SK-N-SH treated with all-trans-retinoic acid at 6 μM for 48 hours (cell line): ENCODE measurements around the gene PGM5.

Experiments
- ATAC-seq: fragments of 200-7000 bp; cut with Tn5 transposase; 3 replicates; pipeline ENCODE4 v1.9.1; 2020; ENCODE audit warnings: mild to moderate bottlenecking, moderate library complexity
- ARNTL ChIP-seq: fragments of 450-650 bp; formaldehyde crosslinking; IDR thresholded peaks from 2 replicates; pipeline ENCODE4 v1.5.0; 2020; ENCODE audit warnings: low read depth, mild to moderate bottlenecking, moderate library complexity, borderline replicate concordance
- BACH2 ChIP-seq: fragments of 250-450 bp; sonication (Bioruptor Pico); IDR thresholded peaks from 2 replicates; pipeline ENCODE4 v1.9.0; 2021; ENCODE audit warnings: mild to moderate bottlenecking, borderline replicate concordance
- CSDC2 ChIP-seq: fragments of 250-450 bp; sonication (Bioruptor Pico); IDR thresholded peaks from 2 replicates; pipeline ENCODE4 v1.5.0; 2020; ENCODE audit warnings: mild to moderate bottlenecking, moderate library complexity
- ESRRG ChIP-seq: fragments of 250-450 bp; sonication (Bioruptor Pico); IDR thresholded peaks from 2 replicates; pipeline ENCODE4 v1.6.1; 2021; ENCODE audit warnings: mild to moderate bottlenecking
- GLIS3 ChIP-seq: fragments of 250-450 bp; sonication (Bioruptor Pico); IDR thresholded peaks from 2 replicates; pipeline ENCODE4 v1.5.0; 2020; ENCODE audit warnings: mild to moderate bottlenecking, moderate library complexity
- ISL1 ChIP-seq: fragments of 250-450 bp; sonication (Bioruptor Pico); IDR thresholded peaks from 2 replicates; pipeline ENCODE4 v2.1.2; 2022; ENCODE audit warnings: mild to moderate bottlenecking, moderate library complexity
- PPARA ChIP-seq: fragments of 250-450 bp; sonication (Bioruptor Pico); IDR thresholded peaks from 2 replicates; pipeline ENCODE4 v1.5.0; 2020; ENCODE audit warnings: mild to moderate bottlenecking, borderline replicate concordance
- RARB ChIP-seq: fragments of 250-450 bp; sonication (Bioruptor Pico); IDR thresholded peaks from 2 replicates; pipeline ENCODE4 v1.8.0; 2021; ENCODE audit warnings: mild to moderate bottlenecking, moderate library complexity
- SNAI2 ChIP-seq: fragments of 250-450 bp; sonication (Bioruptor Pico); IDR thresholded peaks from 2 replicates; pipeline ENCODE4 v1.5.0; 2020; ENCODE audit warnings: mild to moderate bottlenecking, moderate library complexity
- TOX ChIP-seq: fragments of 250-450 bp; sonication (Bioruptor Pico); IDR thresholded peaks from 2 replicates; pipeline ENCODE4 v1.8.0; 2021; ENCODE audit warnings: mild to moderate bottlenecking, moderate library complexity, borderline replicate concordance
- ZC3H10 ChIP-seq: fragments of 250-450 bp; sonication (Bioruptor Pico); IDR thresholded peaks from 2 replicates; pipeline ENCODE4 v1.5.1; 2021; ENCODE audit warnings: mild to moderate bottlenecking, moderate library complexity
- ZFP3 ChIP-seq: fragments of 250-450 bp; sonication (Bioruptor Pico); IDR thresholded peaks from 2 replicates; pipeline ENCODE4 v1.5.0; 2020; ENCODE audit warnings: mild to moderate bottlenecking, moderate library complexity
- ZFP30 ChIP-seq: fragments of 450-650 bp; formaldehyde crosslinking; IDR thresholded peaks from 2 replicates; pipeline ENCODE4 v1.5.0; 2022; ENCODE audit warnings: mild to moderate bottlenecking, moderate library complexity
- TF ChIP-seq, protein P1 (sequence below): fragments of 250-450 bp; sonication (Bioruptor Pico); IDR thresholded peaks from 2 replicates; pipeline ENCODE4 v1.5.1; 2021; ENCODE audit warnings: mild to moderate bottlenecking, moderate library complexity
- TF ChIP-seq, protein P2 (sequence below): fragments of 250-450 bp; sonication (Bioruptor Pico); IDR thresholded peaks from 2 replicates; pipeline ENCODE4 v1.5.1; 2020; ENCODE audit warnings: low read depth, mild to moderate bottlenecking, moderate library complexity
- TF ChIP-seq, protein P3 (sequence below): fragments of 250-450 bp; sonication (Bioruptor Pico); IDR thresholded peaks from 2 replicates; pipeline ENCODE4 v1.5.0; 2020; ENCODE audit warnings: mild to moderate bottlenecking, moderate library complexity

The PGM5 gene

DNA sequence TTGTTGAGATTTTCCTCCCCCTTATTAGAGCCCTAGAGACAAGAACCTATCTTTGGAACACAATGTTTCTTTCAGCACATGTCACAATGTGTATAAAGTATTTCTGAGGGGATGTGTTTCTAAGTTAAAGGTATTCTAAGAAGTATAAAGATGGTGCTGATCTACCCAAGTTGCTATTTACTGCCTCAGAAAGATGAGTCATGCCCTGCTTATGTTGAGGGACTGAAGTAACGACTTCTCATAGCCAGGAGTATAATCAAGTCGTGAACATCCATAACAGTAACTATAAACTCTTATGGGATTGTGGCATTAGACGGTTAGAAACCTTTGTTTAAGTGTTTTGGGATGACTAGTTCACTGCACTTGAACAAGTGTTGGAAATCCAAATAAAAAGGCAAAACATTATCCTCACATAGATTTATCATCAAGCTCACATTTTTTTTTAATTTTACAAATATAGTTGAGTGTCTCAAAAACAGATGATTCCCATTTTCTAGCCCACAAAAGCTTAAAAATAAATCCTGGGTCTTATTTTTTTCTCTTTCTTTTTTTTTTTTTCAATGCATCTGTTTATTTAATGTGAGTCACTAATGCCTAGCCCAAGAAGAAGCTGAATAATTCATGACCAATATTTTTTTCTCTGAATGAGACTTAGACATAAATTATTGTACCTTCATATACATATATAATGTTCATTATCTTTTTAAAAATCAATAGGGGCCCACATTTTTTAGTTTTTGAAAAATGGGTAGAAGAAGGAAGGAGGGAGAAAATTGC is 196.5 kb downstream of the PGM5 start:
- no peak for TF ChIP-seq ISL1 (CRISPR knock-in tag)
- ATAC-seq = no peak

DNA sequence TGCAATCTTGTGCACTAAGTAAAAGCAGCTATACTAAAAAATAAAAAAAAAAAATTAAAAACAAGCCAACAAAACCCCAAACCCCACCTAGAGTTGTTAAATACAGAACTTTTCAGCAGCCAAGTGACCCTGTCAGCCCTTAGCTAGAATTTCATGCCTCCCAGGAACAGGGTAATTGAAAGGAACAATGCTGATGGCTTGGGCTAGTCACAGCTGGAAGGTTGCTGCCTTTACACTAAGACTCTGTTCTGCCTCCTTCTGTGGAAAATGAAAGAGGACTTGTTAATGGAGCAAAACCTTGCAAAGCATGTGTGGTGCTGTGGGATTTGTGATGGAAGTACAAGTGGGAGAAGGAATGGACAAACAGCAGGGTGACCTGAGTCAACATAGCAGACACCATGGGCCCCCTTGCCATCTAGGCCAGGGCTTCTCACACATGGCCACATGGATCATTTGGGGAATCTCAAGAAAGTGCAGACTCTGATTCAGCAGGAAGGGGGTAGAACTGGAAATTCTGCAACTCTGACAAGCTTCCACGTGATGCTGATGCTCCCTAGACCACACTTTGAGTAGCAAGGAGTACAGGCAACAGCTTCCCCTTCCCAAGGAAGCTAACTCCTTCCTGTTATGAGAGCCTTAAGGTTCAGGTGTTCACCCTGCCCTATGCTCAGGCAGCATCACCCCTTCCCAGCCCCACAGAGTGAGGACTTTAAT is 199.2 kb downstream of the PGM5 start:
- no peak for TF ChIP-seq ESRRG
- no peak for TF ChIP-seq TOX (CRISPR knock-in tag)
- TF ChIP-seq ZC3H10 (CRISPR knock-in tag) = no peak
- TF ChIP-seq SNAI2 (CRISPR knock-in tag) = no peak
- TF ChIP-seq, protein P1, sequence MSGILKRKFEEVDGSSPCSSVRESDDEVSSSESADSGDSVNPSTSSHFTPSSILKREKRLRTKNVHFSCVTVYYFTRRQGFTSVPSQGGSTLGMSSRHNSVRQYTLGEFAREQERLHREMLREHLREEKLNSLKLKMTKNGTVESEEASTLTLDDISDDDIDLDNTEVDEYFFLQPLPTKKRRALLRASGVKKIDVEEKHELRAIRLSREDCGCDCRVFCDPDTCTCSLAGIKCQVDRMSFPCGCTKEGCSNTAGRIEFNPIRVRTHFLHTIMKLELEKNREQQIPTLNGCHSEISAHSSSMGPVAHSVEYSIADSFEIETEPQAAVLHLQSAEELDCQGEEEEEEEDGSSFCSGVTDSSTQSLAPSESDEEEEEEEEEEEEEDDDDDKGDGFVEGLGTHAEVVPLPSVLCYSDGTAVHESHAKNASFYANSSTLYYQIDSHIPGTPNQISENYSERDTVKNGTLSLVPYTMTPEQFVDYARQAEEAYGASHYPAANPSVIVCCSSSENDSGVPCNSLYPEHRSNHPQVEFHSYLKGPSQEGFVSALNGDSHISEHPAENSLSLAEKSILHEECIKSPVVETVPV = no peak
- no peak for TF ChIP-seq ARNTL (CRISPR knock-in tag)
- TF ChIP-seq PPARA (CRISPR knock-in tag) = no peak
- no peak for TF ChIP-seq BACH2 (CRISPR knock-in tag)
- no peak for TF ChIP-seq ZFP3 (CRISPR knock-in tag)
- TF ChIP-seq, protein P2, sequence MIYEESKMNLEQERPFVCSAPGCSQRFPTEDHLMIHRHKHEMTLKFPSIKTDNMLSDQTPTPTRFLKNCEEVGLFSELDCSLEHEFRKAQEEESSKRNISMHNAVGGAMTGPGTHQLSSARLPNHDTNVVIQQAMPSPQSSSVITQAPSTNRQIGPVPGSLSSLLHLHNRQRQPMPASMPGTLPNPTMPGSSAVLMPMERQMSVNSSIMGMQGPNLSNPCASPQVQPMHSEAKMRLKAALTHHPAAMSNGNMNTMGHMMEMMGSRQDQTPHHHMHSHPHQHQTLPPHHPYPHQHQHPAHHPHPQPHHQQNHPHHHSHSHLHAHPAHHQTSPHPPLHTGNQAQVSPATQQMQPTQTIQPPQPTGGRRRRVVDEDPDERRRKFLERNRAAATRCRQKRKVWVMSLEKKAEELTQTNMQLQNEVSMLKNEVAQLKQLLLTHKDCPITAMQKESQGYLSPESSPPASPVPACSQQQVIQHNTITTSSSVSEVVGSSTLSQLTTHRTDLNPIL (CRISPR knock-in tag) = no peak
- TF ChIP-seq, protein P3, sequence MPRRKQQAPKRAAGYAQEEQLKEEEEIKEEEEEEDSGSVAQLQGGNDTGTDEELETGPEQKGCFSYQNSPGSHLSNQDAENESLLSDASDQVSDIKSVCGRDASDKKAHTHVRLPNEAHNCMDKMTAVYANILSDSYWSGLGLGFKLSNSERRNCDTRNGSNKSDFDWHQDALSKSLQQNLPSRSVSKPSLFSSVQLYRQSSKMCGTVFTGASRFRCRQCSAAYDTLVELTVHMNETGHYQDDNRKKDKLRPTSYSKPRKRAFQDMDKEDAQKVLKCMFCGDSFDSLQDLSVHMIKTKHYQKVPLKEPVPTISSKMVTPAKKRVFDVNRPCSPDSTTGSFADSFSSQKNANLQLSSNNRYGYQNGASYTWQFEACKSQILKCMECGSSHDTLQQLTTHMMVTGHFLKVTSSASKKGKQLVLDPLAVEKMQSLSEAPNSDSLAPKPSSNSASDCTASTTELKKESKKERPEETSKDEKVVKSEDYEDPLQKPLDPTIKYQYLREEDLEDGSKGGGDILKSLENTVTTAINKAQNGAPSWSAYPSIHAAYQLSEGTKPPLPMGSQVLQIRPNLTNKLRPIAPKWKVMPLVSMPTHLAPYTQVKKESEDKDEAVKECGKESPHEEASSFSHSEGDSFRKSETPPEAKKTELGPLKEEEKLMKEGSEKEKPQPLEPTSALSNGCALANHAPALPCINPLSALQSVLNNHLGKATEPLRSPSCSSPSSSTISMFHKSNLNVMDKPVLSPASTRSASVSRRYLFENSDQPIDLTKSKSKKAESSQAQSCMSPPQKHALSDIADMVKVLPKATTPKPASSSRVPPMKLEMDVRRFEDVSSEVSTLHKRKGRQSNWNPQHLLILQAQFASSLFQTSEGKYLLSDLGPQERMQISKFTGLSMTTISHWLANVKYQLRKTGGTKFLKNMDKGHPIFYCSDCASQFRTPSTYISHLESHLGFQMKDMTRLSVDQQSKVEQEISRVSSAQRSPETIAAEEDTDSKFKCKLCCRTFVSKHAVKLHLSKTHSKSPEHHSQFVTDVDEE = no peak
- TF ChIP-seq, all 23 proteins: peak for 0
- no peak for ATAC-seq

DNA sequence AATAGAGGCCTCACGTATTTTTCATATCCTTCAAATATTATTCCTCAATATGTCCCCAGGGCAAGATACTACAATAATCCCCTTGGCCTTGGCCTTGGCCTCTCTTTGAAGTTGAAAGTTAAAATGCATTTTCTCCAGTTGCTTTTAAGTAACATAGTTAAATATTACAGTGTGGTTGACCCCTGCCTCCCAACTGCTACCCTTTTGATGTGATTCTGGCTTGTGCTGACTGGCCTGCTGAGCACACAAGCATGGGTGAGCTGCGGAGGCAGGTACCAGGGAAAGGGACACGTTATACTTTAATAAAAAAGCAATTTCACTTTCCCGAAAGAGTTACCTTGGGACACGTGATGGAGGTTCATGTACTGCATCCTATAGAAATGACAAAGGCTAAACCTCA is 202.1 kb downstream of the PGM5 start:
- no peak for TF ChIP-seq GLIS3 (CRISPR knock-in tag)
- no peak for TF ChIP-seq RARB (CRISPR knock-in tag)
- TF ChIP-seq TOX (CRISPR knock-in tag) = no peak
- ATAC-seq = no peak

DNA sequence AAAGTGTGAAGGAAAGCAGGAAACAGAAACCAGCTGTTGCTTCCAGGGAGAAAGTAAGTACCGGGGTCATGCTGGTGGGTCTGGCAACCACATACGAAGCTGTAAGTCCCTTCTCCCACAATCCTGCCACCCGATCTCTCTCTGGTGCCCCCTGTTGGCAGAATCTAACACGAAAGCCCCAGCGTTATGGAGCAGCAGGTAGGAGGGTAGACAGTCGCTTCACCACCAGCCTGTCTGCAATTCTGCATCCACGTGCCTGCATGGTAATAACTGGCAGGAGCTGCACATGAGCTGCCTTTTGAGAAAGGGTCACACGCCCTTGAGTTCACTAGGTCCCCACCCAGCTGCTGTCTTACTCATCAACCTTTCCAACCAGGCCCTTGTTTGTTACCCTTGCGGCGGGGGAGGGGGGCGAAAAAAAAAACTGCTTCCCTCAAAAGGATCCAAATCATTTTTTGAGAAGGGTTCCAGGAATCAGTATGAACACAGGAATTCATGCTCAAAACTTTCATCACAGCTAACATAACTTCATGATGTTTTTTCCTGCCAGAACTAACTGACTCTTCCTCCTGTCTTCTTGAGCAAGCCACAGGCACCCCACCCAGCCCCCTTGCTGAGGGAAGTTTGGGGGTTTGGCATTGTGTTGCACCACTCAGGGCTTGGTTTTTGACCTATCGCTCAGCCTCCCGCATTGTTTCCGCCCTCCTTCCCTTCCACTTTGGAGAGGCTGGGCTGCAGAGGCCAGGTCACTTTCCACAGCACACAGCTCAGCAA is 203.8 kb downstream of the PGM5 start:
- TF ChIP-seq ZFP3 (CRISPR knock-in tag) = no peak
- ATAC-seq = peak; percentile 56; the same call in 2 of the 3 replicates

DNA sequence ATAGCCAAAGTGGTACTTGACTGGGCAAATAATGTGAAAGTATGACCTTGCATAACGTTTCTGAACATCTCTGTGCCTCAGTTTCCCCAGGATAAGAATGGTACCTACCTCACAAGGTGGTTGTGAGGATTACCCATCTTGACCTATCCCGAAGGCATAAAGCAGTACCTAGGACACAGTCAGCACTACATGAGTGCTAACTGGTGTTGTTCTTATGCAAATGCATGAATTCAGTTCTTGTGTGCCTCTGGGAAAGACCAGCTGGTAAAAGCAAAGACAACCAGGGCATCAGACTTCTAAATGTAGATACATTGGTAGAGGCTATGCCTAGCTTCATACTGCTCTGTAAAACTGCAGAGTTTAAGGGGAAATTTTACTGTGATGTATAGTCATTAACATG is 206.1 kb downstream of the PGM5 start:
- TF ChIP-seq ESRRG = no peak
- TF ChIP-seq ZC3H10 (CRISPR knock-in tag) = no peak
- no peak for TF ChIP-seq BACH2 (CRISPR knock-in tag)
- TF ChIP-seq ZFP30 = no peak
- no peak for TF ChIP-seq PPARA (CRISPR knock-in tag)
- no peak for TF ChIP-seq ARNTL (CRISPR knock-in tag)
- TF ChIP-seq, protein P1 = no peak
- no peak for TF ChIP-seq CSDC2
- no peak for TF ChIP-seq GLIS3 (CRISPR knock-in tag)
- no peak for TF ChIP-seq ZFP3 (CRISPR knock-in tag)
- TF ChIP-seq, protein P3 = no peak

More for the DNA sequence above, 206.1 kb downstream of the PGM5 start:
- ATAC-seq = no peak
